Measurements from ENCODE around the gene XXYLT1.

GRCh38 chr3:195099951-195100785, 170.8 kb downstream of the XXYLT1 start:
- TF ChIP-seq POLR2A (IDR thresholded peaks at IDR 0.05) (no peak), CTCF (IDR thresholded peaks at IDR 0.05) (no peak)

Measured in tibial nerve (tissue), 3 donors.